PC-9 (cell line): ENCODE data around the gene KCNJ15.

ENCODE experiments used
- CTCF ChIP-seq: fragments of 200-600 bp; sonication (generic); conservative IDR thresholded peaks from 2 replicates; pipeline ENCODE4 v1.6.1; 2017; ENCODE audit warnings: mixed run types, antibody characterized with exemption, mild to moderate bottlenecking, moderate library complexity
- EZH2 ChIP-seq: fragments of 200-600 bp; sonication (generic); IDR thresholded peaks from 2 replicates; pipeline ENCODE4 v1.8.0; 2017; ENCODE audit warnings: antibody characterized with exemption, low read depth

- no peak for TF ChIP-seq CTCF
- no peak for TF ChIP-seq EZH2
Observed at GRCh38 chr21:38280867-38281266, 24.1 kb downstream of the KCNJ15 start.
